Measurements from ENCODE around the gene C16orf74.

Gene C16orf74

GRCh38 chr16:85716680-85717038 is 34.2 kb downstream of the C16orf74 start:
- DNase-seq: no peak

GRCh38 chr16:85716022-85716679 is 34.7 kb downstream of the C16orf74 start:
- no peak for DNase-seq

- DNase-seq: no peak
Measured at GRCh38 chr16:85715169-85716021, 35.5 kb downstream of the C16orf74 start.

- no peak for DNase-seq
Measured at GRCh38 chr16:85712801-85713200, 38.1 kb downstream of the C16orf74 start.

- no peak for DNase-seq
Measured at GRCh38 chr16:85711982-85712587, 38.8 kb downstream of the C16orf74 start.

- no peak for DNase-seq
Measured at GRCh38 chr16:85710732-85711131, 40.2 kb downstream of the C16orf74 start.

GRCh38 chr16:85709766-85710585 is 40.9 kb downstream of the C16orf74 start:
- DNase-seq: no peak

- DNase-seq: no peak
Measured at GRCh38 chr16:85708338-85708737, 42.6 kb downstream of the C16orf74 start.

- DNase-seq: no peak
Measured at GRCh38 chr16:85707528-85708095, 43.3 kb downstream of the C16orf74 start.

GRCh38 chr16:85706449-85707034 is 44.4 kb downstream of the C16orf74 start:
- DNase-seq: no peak

GRCh38 chr16:85704900-85705846 is 45.7 kb downstream of the C16orf74 start:
- no peak for DNase-seq

- no peak for DNase-seq
Measured at GRCh38 chr16:85704011-85704410, 46.9 kb downstream of the C16orf74 start.

GRCh38 chr16:85699628-85700027 is 51.3 kb downstream of the C16orf74 start:
- no peak for DNase-seq

GRCh38 chr16:85698935-85699558 is 51.8 kb downstream of the C16orf74 start:
- no peak for DNase-seq

- DNase-seq: no peak
Measured at GRCh38 chr16:85698459-85698891, 52.4 kb downstream of the C16orf74 start.

- DNase-seq: no peak
Measured at GRCh38 chr16:85697431-85697830, 53.5 kb downstream of the C16orf74 start.

GRCh38 chr16:85696781-85697180 is 54.1 kb downstream of the C16orf74 start:
- no peak for DNase-seq

GRCh38 chr16:85695196-85696128 is 55.4 kb downstream of the C16orf74 start:
- no peak for DNase-seq

GRCh38 chr16:85690469-85691064 is 60.3 kb downstream of the C16orf74 start:
- no peak for DNase-seq
